GM12891 (cell line): ENCODE measurements around the gene ATP6AP1.

Experiments
- DNase-seq: peaks from one replicate; pipeline ENCODE4 v3.0.0; 2011; ENCODE audit warnings: low spot score; ENCODE audit not compliant: insufficient read length
- FAIRE-seq: peaks from 2 replicates; lab custom pipeline; 2011; peaks lifted over from hg19 to GRCh38; lab: Jason Lieb, UNC
- PAX5 ChIP-seq: IDR thresholded peaks from 2 replicates; pipeline ENCODE4 v1.6.1; 2011; ENCODE audit warnings: low read length, moderate library complexity, mild to moderate bottlenecking; ENCODE audit not compliant: insufficient read depth, severe bottlenecking
- POLR2A ChIP-seq: IDR thresholded peaks from 2 replicates; pipeline ENCODE4 v1.6.1; 2011; ENCODE audit warnings: low read depth, low read length, control low read depth
- POLR2AphosphoS5 ChIP-seq: IDR thresholded peaks from 2 replicates; pipeline ENCODE4 v1.6.1; 2011; ENCODE audit warnings: low read depth, low read length, control low read depth
- POU2F2 ChIP-seq: IDR thresholded peaks from 2 replicates; pipeline ENCODE4 v1.6.1; 2011; ENCODE audit warnings: low read depth, mild to moderate bottlenecking, control low read depth, low read length, moderate library complexity
- SPI1 ChIP-seq: IDR thresholded peaks from 2 replicates; pipeline ENCODE4 v1.6.1; 2011; ENCODE audit warnings: low read depth, low read length, control low read depth
- TAF1 ChIP-seq: IDR thresholded peaks from 2 replicates; pipeline ENCODE4 v1.6.1; 2011; ENCODE audit warnings: low read depth, low read length, control low read depth

ATP6AP1 gene

GRCh38 chrX:154408659-154409221, 19.7 kb upstream of the ATP6AP1 start:
- no peak for DNase-seq
- no peak for TF ChIP-seq POLR2A
- TF ChIP-seq PAX5, result no peak
- no peak for TF ChIP-seq TAF1
- TF ChIP-seq SPI1, result 0 out of 2 replicates have a peak, but pooled peaks have one; percentile 12
- peak; percentile 51 for FAIRE-seq

GRCh38 chrX:154409222-154409871, 19.1 kb upstream of the ATP6AP1 start, which contains the start of gene DNASE1L1:
Gene DNASE1L1, minus strand, starts transcription at chrX:154409254. Its CDS starts 3,686 bp downstream, at chrX:154405568.
- DNase-seq, result no peak
- FAIRE-seq, result peak; percentile 84
- TF ChIP-seq TAF1, result no peak
- TF ChIP-seq SPI1, result no peak
- no peak for TF ChIP-seq POLR2A
- no peak for TF ChIP-seq PAX5

- TF ChIP-seq SPI1, result no peak
- no peak for TF ChIP-seq POLR2AphosphoS5
- no peak for TF ChIP-seq POU2F2
- no peak for TF ChIP-seq TAF1
- no peak for TF ChIP-seq PAX5
- TF ChIP-seq POLR2A, result no peak
- peak; percentile 70 for DNase-seq
- no peak for FAIRE-seq
Measured at GRCh38 chrX:154411981-154412340, 16.5 kb upstream of the ATP6AP1 start.

GRCh38 chrX:154412468-154412867, 16.0 kb upstream of the ATP6AP1 start:
- FAIRE-seq (no peak), DNase-seq (no peak)
- TF ChIP-seq TAF1, result no peak
- TF ChIP-seq POU2F2, result no peak
- no peak for TF ChIP-seq POLR2A
- no peak for TF ChIP-seq SPI1
- no peak for TF ChIP-seq PAX5
- TF ChIP-seq POLR2AphosphoS5, result no peak

- DNase-seq (no peak), FAIRE-seq (no peak)
- TF ChIP-seq POLR2A (no peak), POLR2AphosphoS5 (no peak), SPI1 (no peak), PAX5 (no peak), POU2F2 (no peak), TAF1 (no peak)
Measured at GRCh38 chrX:154413142-154413541, 15.3 kb upstream of the ATP6AP1 start.

- no peak for FAIRE-seq
Measured at GRCh38 chrX:154417157-154417556, 11.3 kb upstream of the ATP6AP1 start.

GRCh38 chrX:154419189-154419588, 9.3 kb upstream of the ATP6AP1 start:
- DNase-seq (no peak), FAIRE-seq (no peak)
- TF ChIP-seq POLR2A, result no peak
- no peak for TF ChIP-seq SPI1
- no peak for TF ChIP-seq POU2F2
- no peak for TF ChIP-seq PAX5
- TF ChIP-seq POLR2AphosphoS5, result no peak
- no peak for TF ChIP-seq TAF1

More at GRCh38 chrX:154417157-154417556, 11.3 kb upstream of the ATP6AP1 start:
- no peak for DNase-seq
- TF ChIP-seq POLR2AphosphoS5 (no peak), SPI1 (no peak), TAF1 (no peak), PAX5 (no peak), POU2F2 (no peak), POLR2A (no peak)

- no peak for FAIRE-seq
- no peak for DNase-seq
- TF ChIP-seq PAX5, result no peak
- no peak for TF ChIP-seq POU2F2
- TF ChIP-seq POLR2A, result no peak
- no peak for TF ChIP-seq POLR2AphosphoS5
- no peak for TF ChIP-seq TAF1
- no peak for TF ChIP-seq SPI1
Measured at GRCh38 chrX:154419688-154420401, 8.6 kb upstream of the ATP6AP1 start.

GRCh38 chrX:154420402-154420756, 8.1 kb upstream of the ATP6AP1 start:
- DNase-seq (no peak), FAIRE-seq (no peak)
- no peak for TF ChIP-seq POLR2AphosphoS5
- TF ChIP-seq POU2F2, result no peak
- TF ChIP-seq TAF1, result no peak
